HG03039 (cell line): ENCODE results near the gene CRISPLD2.
"Not testable (repeated sequence)": the region's sequence is repeated elsewhere in the genome, so short reads cannot be mapped to it uniquely, and the experiment has no call there.

Source experiments
- ATAC-seq: cut with Tn5 transposase; IDR thresholded peaks from one replicate; pipeline ENCODE4 v1.9.1; 2021; ENCODE audit warnings: mild to moderate bottlenecking, moderate library complexity; ENCODE audit not compliant: unreplicated experiment

CRISPLD2 gene

DNA sequence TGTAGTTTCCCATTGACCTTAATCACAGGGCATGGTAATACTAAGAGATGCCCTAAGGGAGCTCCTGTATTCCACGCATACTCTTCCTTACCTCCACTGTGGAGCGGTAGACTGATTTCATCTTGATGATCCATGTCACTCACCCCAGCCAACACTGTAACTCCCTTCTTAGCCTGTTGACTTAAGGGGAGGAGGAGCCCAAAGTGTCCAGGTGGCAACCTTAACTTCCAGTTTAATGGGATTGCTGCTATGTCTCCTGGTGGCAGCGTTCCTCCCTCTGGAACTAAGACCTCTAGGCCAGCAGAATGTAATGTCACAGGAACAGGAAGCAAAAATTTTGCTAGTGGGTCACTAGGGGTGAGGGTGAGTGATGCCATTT, 36.4 kb downstream of the CRISPLD2 start:
- not testable (repeated sequence) for ATAC-seq

DNA sequence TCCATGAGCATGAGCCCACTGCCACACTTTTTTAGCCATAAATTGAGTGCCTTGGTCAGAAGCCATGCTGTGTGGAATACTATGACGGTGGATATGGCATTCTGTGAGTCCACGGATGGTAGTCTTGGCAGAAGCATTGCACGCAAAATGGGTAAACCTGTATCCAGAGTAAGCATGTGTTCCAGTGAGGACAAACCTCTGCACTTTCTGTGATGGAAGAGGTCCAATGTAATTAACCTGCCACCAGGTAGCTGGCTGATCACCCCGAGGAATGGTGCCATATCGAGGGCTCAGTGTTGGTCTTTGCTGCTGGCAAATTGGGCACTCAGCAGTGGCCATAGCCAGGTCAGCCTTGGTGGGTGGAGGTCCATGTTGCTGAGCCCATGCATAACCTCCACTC, 37.0 kb downstream of the CRISPLD2 start:
- not testable (repeated sequence) for ATAC-seq

GRCh38 chr16:84859681-84860080, 39.9 kb downstream of the CRISPLD2 start:
- ATAC-seq: no peak

GRCh38 chr16:84860383-84860782, 40.6 kb downstream of the CRISPLD2 start:
- ATAC-seq: no peak

GRCh38 chr16:84861671-84862070, 41.9 kb downstream of the CRISPLD2 start:
- ATAC-seq: no peak

DNA sequence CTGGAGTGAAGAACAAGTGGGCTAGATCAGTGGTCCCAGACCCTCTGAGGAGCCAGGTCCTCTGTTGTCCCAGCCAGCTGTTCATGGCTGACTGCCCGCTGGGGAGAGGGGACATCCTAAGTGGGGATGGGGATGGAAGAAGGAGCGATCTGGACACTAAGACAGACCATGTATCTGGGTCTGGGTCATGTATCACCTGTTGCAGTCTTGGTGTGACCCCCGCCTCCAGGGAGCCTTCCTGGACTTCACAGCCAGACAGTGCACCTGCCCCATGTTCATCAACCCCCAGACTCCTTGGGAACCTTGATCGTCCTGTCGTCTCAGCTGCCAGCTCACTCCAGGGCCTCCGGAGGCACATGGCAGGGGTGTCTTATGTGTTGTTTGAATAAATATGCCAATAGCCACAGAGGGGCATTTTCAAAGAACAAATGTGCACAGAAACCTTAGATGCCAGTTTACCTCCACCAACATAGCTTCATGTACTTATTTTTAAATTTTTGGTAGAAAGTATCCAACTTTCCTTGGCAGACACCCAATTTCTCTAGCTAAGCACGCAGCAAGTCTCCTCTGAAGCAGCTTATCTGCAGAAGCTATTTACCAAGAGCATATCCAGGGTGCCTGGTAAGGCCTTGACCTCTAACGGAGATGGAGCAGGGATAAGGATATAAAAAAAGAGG, 43.2 kb downstream of the CRISPLD2 start:
- no peak for ATAC-seq

DNA sequence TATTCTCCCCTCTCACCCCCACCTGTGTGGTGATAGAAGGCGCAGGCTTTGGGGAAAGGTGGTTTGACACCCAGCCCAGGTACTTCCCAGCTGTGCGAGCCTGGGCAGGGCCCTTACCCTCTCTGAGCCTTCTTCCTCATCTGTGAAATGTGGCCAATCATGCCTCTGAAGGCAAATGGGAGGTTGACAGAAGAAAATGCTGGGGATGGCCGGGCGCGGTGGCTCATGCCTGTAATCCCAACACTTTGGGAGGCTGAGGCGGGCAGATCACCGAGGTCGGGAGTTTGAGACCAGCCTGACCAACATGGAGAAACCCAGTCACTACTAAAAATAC, 43.7 kb downstream of the CRISPLD2 start:
- no peak for ATAC-seq

GRCh38 chr16:84864326-84864955, 44.7 kb downstream of the CRISPLD2 start:
- ATAC-seq: no peak

GRCh38 chr16:84867696-84868095, 47.9 kb downstream of the CRISPLD2 start:
- no peak for ATAC-seq

DNA sequence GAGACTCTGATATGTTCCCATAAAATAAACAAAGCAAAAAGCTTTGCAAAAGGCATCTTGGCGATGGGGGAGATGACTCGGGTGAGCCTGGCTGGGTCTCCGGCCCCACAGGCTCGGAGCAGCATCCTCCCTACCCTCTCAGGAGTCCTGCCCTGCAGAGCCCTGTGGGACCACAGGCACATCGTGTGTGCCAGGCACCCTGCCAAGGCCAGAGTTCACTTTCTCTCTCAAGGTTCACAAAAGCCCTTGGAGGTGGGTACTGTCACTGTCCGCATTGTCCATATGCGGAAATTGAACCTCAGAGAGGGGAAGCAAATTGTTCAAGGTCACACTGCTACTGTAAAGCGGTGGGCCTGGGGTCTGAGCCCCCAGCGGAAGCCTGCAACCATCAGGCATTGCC, 48.5 kb downstream of the CRISPLD2 start:
- ATAC-seq: no peak

GRCh38 chr16:84868829-84869472, 49.2 kb downstream of the CRISPLD2 start:
- no peak for ATAC-seq

GRCh38 chr16:84869473-84869845, 49.7 kb downstream of the CRISPLD2 start:
- no peak for ATAC-seq

- ATAC-seq: not testable (repeated sequence)
Measured at GRCh38 chr16:84872971-84873370, 53.2 kb downstream of the CRISPLD2 start.

- ATAC-seq: no peak
Measured at GRCh38 chr16:84874004-84874435, 54.2 kb downstream of the CRISPLD2 start.

GRCh38 chr16:84874553-84874952, 54.8 kb downstream of the CRISPLD2 start:
- ATAC-seq: no peak

DNA sequence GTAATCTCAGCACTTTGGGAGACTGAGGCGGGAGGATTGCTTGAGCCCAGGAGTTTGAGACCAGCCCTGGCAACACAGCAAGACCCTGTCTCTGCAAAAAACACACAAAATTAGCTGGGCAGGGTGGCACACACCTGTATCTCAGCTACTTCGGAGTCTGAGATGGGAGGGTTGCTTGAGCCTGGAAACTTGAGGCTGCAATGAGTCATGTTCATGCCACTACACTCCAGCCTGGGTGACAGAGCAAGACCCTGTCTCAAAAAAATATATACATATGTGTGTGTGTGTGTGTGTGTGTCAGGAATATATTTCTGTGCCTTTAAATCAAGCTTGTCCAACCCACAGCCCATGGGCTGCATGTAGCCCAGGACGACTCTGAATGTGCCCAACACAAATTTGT, 55.2 kb downstream of the CRISPLD2 start:
- ATAC-seq: no peak

DNA sequence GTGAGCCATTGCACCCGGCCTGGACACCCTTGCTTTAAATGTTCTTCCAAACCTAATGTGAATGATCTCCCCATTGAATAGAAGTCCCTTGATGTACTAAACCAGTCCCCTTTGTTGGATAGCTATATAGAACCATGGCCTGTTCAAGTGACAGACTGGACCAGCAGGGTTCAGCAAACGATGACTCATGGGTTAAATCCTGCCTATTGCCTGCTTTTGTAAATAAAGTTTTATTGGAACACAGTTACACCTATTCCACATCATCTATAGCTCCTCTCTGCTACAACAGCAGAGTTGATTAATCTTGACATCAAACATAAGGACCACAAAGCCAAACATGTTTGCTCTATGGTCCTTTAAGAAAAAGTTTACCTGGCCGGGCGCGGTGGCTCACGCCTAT, 56.1 kb downstream of the CRISPLD2 start:
- ATAC-seq: no peak

GRCh38 chr16:84876873-84877606, 57.3 kb downstream of the CRISPLD2 start:
- ATAC-seq: no peak

DNA sequence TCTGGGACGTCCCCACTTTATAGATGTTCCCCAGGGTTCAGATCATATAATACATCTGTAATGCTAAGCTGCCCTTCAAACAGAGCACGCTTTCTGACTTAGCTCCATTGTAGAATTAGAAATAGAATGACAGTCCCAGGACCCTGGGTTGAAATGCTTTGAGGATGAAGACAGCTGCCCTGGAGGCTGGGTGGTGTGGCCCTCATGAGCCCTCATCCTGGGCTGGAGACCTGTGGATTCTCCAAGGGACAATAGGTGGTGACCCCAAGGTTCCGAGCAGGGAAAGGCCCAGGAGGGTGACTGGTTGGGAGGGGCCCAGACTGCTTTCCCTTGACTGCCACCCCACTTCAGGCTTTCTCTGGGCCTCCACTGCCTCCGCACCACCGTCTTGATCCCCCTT, 59.0 kb downstream of the CRISPLD2 start:
- no peak for ATAC-seq

DNA sequence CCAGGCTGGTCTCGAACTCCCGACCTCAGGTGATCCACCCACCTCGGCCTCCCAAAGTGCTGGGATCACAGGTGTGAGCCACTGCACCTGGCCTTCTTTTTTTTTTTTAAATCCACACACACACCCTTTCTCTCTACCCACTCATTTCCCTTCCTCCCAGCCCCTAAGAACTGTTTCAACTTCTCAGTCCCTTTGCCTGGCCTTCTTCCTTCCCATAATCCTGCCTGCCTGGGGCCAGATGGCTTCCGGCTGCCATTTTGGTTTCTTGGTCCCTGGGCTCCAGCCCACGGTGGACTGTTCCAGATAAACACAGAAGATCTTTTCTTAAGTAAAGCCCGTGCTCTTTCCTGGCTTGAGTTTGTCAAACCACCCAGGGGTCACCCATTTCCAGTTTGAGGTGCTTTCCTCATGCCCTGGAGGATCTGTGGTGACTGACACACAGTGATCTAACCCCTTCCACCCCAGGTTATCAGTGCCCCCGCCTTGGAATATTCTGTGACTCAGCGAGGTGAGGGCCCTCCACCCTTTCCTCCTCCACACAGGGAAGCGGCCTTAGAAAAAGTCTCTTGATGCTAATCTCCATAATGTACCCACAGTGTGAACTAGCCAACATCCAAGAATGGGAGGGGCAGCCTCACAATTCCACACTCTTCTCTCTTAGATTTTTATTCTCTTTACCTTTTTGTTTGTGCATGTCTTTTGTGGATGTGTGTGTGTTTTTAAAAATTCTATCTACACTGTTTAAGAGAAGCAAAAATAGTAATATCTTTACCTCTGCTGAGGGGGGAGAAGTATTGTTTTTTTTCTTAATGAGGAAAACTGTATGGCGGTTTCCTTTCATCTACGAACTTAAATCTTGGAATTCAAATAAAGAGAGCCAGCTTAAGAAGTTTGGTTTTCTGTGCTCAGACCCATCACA, 60.0 kb downstream of the CRISPLD2 start:
- ATAC-seq: no peak
